ENCODE data around the gene CCDC27. TPM values are rescaled to one million over a fixed set of nuclear protein-coding genes. Genes with fewer than 3 reads are reported as not detected.

Gene CCDC27
- total RNA-seq, 1 donor from 2014 or later, result not detected

DNA sequence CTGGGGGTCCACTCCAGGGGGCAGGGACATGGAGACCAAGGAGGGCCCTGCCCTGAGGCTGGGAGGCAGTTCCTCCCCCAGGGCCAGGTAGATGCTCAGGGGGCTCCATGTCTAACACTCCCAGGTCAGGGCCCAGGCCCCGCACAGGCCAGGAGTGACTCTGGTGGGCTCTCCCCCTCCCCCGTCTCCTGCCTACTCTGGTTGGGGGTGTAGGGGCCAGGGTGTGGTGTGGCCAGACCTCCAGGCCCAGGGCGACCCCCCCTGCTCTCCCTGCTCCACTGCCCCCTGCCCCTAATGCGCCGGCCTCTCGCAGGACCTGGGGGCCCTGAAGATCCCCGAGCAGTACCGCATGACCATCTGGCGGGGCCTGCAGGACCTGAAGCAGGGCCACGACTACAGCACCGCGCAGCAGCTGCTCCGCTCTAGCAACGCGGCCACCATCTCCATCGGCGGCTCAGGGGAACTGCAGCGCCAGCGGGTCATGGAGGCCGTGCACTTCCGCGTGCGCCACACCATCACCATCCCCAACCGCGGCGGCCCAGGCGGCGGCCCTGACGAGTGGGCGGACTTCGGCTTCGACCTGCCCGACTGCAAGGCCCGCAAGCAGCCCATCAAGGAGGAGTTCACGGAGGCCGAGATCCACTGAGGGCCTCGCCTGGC lies 19.7 kb upstream of the CCDC27 start:
- no peak for ATAC-seq (ENCODE audit: low read depth)
- H3K4me1 Mint-ChIP-seq, result no peaks in the 10 kb centered on the region
- no peak overlapping the region for H3K4me3 Mint-ChIP-seq
- H3K27ac Mint-ChIP-seq, result no peak overlapping the region
- intact Hi-C loops (cut with micrococcal nuclease), result no loop called here
- no peak for DNase-seq
- H3K27me3 Mint-ChIP-seq, result peaks cover 3% of the 10 kb centered on the region
- peaks cover 22% of the 10 kb centered on the region for H3K36me3 Mint-ChIP-seq (ENCODE audit: low read depth)
- ChIA-PET POLR2A (no interaction called here), CTCF (no interaction called here)
- TF ChIP-seq, protein P1, sequence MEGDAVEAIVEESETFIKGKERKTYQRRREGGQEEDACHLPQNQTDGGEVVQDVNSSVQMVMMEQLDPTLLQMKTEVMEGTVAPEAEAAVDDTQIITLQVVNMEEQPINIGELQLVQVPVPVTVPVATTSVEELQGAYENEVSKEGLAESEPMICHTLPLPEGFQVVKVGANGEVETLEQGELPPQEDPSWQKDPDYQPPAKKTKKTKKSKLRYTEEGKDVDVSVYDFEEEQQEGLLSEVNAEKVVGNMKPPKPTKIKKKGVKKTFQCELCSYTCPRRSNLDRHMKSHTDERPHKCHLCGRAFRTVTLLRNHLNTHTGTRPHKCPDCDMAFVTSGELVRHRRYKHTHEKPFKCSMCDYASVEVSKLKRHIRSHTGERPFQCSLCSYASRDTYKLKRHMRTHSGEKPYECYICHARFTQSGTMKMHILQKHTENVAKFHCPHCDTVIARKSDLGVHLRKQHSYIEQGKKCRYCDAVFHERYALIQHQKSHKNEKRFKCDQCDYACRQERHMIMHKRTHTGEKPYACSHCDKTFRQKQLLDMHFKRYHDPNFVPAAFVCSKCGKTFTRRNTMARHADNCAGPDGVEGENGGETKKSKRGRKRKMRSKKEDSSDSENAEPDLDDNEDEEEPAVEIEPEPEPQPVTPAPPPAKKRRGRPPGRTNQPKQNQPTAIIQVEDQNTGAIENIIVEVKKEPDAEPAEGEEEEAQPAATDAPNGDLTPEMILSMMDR (IDR thresholded peaks at IDR 0.05), result no peak
- H3K9me3 Mint-ChIP-seq, result no peaks in the 10 kb centered on the region

- peaks cover 3% of the 10 kb centered on the region for H3K27me3 Mint-ChIP-seq
- H3K9me3 Mint-ChIP-seq, result no peaks in the 10 kb centered on the region
- TF ChIP-seq, protein P1 (IDR thresholded peaks at IDR 0.05), result no peak
- no peak overlapping the region for H3K4me3 Mint-ChIP-seq
- DNase-seq (no peak), ATAC-seq (ENCODE audit: low read depth) (no peak)
- H3K36me3 Mint-ChIP-seq (ENCODE audit: low read depth), result peaks cover 23% of the 10 kb centered on the region
- intact Hi-C loops (cut with micrococcal nuclease), result no loop called here
- ChIA-PET CTCF (interaction anchor here (1.7 kb wide), 1 partner anchor 9 kb away, joined by 6 read pairs; no protein-coding TSS in a partner anchor), POLR2A (interaction anchor here (0.6 kb wide), 1 partner anchor 60 kb away, joined by 3 read pairs; no protein-coding TSS in a partner anchor)
- no peaks in the 10 kb centered on the region for H3K4me1 Mint-ChIP-seq
- no peak overlapping the region for H3K27ac Mint-ChIP-seq
Measured at GRCh38 chr1:3733094-3733882, 19.0 kb upstream of the CCDC27 start.

GRCh38 chr1:3733883-3734589 lies 18.2 kb upstream of the CCDC27 start:
- Mint-ChIP-seq H3K27me3 (peaks cover 3% of the 10 kb centered on the region), H3K27ac (no peak overlapping the region), H3K36me3 (ENCODE audit: low read depth) (peaks cover 23% of the 10 kb centered on the region), H3K4me3 (no peak overlapping the region), H3K9me3 (no peaks in the 10 kb centered on the region), H3K4me1 (no peaks in the 10 kb centered on the region)
- TF ChIP-seq, protein P1 (IDR thresholded peaks at IDR 0.05), result no peak
- ATAC-seq (ENCODE audit: low read depth) (no peak), DNase-seq (no peak)
- ChIA-PET POLR2A (interaction anchor here (0.6 kb wide), 1 partner anchor 61 kb away, joined by 3 read pairs; no protein-coding TSS in a partner anchor), CTCF (interaction anchor here (1.7 kb wide), 1 partner anchor 9 kb away, joined by 6 read pairs; no protein-coding TSS in a partner anchor)
- intact Hi-C loops (cut with micrococcal nuclease), result no loop called here

DNA sequence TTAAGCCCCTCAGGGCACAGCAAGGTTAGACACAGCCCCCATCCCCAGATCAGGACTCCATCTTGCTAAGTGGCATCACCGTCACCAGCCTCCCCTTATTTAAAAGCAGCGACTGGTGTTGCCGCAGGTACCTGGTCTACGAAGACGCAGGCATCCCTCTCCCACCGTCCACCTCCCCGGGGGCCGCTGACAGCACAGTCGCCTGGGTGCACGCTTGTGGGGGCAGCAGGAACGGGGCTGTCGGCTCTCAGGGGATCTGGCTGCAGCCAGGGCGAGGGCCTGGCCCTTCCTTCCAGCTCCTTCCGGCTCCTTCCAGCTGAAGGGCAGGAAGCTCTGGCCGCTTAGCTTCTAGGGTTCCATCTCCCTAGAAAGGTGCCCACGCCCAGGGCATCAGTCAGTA lies 17.6 kb upstream of the CCDC27 start:
- Mint-ChIP-seq H3K4me1 (no peaks in the 10 kb centered on the region), H3K36me3 (ENCODE audit: low read depth) (peaks cover 23% of the 10 kb centered on the region), H3K9me3 (no peaks in the 10 kb centered on the region), H3K4me3 (no peak overlapping the region), H3K27ac (no peak overlapping the region), H3K27me3 (peaks cover 3% of the 10 kb centered on the region)
- no peak for ATAC-seq (ENCODE audit: low read depth)
- DNase-seq, result no peak
- CTCF ChIA-PET, result interaction anchor here (1.7 kb wide), 1 partner anchor 10 kb away, joined by 6 read pairs; no protein-coding TSS in a partner anchor
- TF ChIP-seq, protein P1 (IDR thresholded peaks at IDR 0.05), result no peak
- intact Hi-C loops (cut with micrococcal nuclease), result no loop called here
- POLR2A ChIA-PET, result no interaction called here

Measured in activated B cell treated with CpG ODN at 0.5 μM for 24 hours (primary cell).